H7 (cell line): ENCODE data around the gene PRKCZ. TPM values are rescaled to one million over a fixed set of nuclear protein-coding genes. Genes with fewer than 3 reads are reported as not detected.

ENCODE experiments used
- DNase-seq: peaks from one replicate; pipeline ENCODE4 v3.0.0; 2012
- H3K27me3 ChIP-seq: 2 replicates; pipeline ENCODE4 v1.6.0; 2011; ENCODE audit warnings: mild to moderate bottlenecking, low read length; ENCODE audit not compliant: control insufficient read depth, insufficient read depth
- H3K36me3 ChIP-seq: replicated peaks from 2 replicates; pipeline ENCODE4 v1.5.1; 2011; ENCODE audit warnings: low read length; ENCODE audit not compliant: control insufficient read depth, insufficient read depth
- H3K4me3 ChIP-seq: 2 replicates; pipeline ENCODE4 v1.5.1; 2011; ENCODE audit warnings: low read depth, mild to moderate bottlenecking, control low read depth, low read length, moderate library complexity; ENCODE audit not compliant: insufficient read depth
- total RNA-seq: library from RNA; depleted of rRNA; stranded (reverse); fragments of >200 nt; shearing (Covaris generic); gene quantifications from 2 replicates; pipeline ENCODE4 v1.2.3, GENCODE V29; 2014

Gene PRKCZ
- total RNA-seq, 1 experiment from 2014 or later: 38.5 TPM

- H3K36me3 ChIP-seq: no peaks in the 10 kb centered on the region
- H3K4me3 ChIP-seq: peak overlapping the region; percentile 41
- peaks cover 22% of the 10 kb centered on the region for H3K27me3 ChIP-seq
- peak; percentile 95 for DNase-seq
Measured at GRCh38 chr1:2019571-2020309, 30.5 kb upstream of the PRKCZ start.

GRCh38 chr1:2020310-2020655 is 29.9 kb upstream of the PRKCZ start:
- Histone ChIP-seq H3K4me3 (no peak overlapping the region), H3K27me3 (peaks cover 22% of the 10 kb centered on the region), H3K36me3 (no peaks in the 10 kb centered on the region)
- DNase-seq: peak; percentile 68

- H3K4me3 ChIP-seq: no peak overlapping the region
- no peaks in the 10 kb centered on the region for H3K36me3 ChIP-seq
- DNase-seq: peak; percentile 69
- peaks cover 20% of the 10 kb centered on the region for H3K27me3 ChIP-seq
Measured at GRCh38 chr1:2021550-2021949, 28.7 kb upstream of the PRKCZ start.

- Histone ChIP-seq H3K36me3 (no peaks in the 10 kb centered on the region), H3K4me3 (no peak overlapping the region), H3K27me3 (peaks cover 20% of the 10 kb centered on the region)
- DNase-seq: peak; percentile 66
Measured at GRCh38 chr1:2022063-2022770, 28.0 kb upstream of the PRKCZ start.

- Histone ChIP-seq H3K4me3 (no peak overlapping the region), H3K36me3 (no peaks in the 10 kb centered on the region), H3K27me3 (peaks cover 20% of the 10 kb centered on the region)
- peak; percentile 67 for DNase-seq
Measured at GRCh38 chr1:2023187-2023586, 27.0 kb upstream of the PRKCZ start.

- Histone ChIP-seq H3K36me3 (no peaks in the 10 kb centered on the region), H3K4me3 (no peak overlapping the region), H3K27me3 (peaks cover 16% of the 10 kb centered on the region)
- no peak for DNase-seq
Measured at GRCh38 chr1:2024451-2024850, 25.8 kb upstream of the PRKCZ start.

GRCh38 chr1:2024887-2025286 is 25.3 kb upstream of the PRKCZ start:
- no peak overlapping the region for H3K4me3 ChIP-seq
- no peak for DNase-seq
- no peaks in the 10 kb centered on the region for H3K36me3 ChIP-seq
- H3K27me3 ChIP-seq: peaks cover 12% of the 10 kb centered on the region

DNA sequence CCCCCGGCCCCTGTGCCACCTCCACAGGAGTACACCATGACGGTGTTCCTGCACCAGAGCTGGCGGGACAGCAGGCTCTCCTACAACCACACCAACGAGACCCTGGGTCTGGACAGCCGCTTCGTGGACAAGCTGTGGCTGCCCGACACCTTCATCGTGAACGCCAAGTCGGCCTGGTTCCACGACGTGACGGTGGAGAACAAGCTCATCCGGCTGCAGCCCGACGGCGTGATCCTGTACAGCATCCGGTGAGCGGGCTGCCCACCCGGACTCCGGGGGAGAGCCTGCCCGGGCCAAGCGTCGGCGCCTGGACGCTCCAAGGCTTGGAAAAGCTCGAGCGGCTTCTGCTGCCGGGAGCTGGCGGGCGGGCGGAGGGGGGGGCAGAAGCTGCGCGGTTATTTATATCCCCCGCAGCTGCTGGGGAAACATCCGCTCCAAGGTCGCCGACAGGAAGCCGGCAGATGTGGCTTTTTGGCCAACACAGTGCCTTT is 24.7 kb upstream of the PRKCZ start:
- no peak overlapping the region for H3K4me3 ChIP-seq
- peaks cover 6% of the 10 kb centered on the region; the same call in 1 of the 2 replicates for H3K27me3 ChIP-seq
- no peak for DNase-seq
- no peaks in the 10 kb centered on the region for H3K36me3 ChIP-seq

DNA sequence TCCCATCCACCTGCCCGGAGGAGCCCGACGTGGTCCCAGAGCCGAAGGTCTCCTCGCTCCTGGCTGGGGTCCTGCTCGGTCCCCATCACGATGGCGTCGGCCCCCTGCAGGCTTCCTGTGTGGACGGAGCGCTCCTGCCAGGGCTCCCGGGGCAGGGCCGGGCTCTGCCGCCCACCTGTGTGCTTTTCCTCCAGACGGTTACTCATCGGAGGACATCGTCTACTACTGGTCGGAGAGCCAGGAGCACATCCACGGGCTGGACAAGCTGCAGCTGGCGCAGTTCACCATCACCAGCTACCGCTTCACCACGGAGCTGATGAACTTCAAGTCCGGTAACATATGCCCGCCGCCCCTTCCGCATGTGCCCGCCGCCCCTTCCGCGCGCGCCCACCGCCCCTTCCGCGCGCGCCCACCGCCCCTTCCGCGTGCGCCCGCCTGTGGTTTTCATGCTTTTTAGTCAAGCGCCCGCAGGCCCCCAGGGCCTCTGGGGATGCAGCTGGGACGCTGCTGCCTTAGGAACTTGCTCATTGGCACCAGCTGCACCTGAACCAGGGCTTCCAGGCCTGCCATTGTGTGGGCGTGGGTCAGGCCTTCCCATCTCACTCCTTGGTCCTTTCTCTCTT is 22.1 kb upstream of the PRKCZ start:
- Histone ChIP-seq H3K4me3 (no peak overlapping the region), H3K36me3 (no peaks in the 10 kb centered on the region), H3K27me3 (no peaks in the 10 kb centered on the region)
- no peak for DNase-seq

GRCh38 chr1:2028870-2029560 is 21.2 kb upstream of the PRKCZ start:
- Histone ChIP-seq H3K36me3 (no peaks in the 10 kb centered on the region), H3K4me3 (no peak overlapping the region), H3K27me3 (no peaks in the 10 kb centered on the region)
- DNase-seq: no peak

DNA sequence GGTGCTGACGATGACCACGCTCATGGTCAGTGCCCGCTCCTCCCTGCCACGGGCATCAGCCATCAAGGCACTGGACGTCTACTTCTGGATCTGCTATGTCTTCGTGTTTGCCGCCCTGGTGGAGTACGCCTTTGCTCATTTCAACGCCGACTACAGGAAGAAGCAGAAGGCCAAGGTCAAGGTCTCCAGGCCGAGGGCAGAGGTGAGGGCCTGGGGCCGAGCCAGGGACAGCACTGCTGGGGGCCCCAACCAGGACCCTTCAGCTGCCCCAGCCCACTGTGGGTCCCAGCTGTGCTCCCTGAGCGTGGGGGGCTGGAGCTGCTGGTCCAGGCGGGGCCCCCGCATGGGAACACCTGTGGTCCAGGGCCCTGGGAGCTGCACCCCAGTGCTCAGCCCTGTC is 20.6 kb upstream of the PRKCZ start:
- DNase-seq: no peak
- no peaks in the 10 kb centered on the region for H3K27me3 ChIP-seq
- no peaks in the 10 kb centered on the region for H3K36me3 ChIP-seq
- H3K4me3 ChIP-seq: no peak overlapping the region

- Histone ChIP-seq H3K4me3 (no peak overlapping the region), H3K27me3 (no peaks in the 10 kb centered on the region)
Measured at GRCh38 chr1:2030076-2030871, 19.9 kb upstream of the PRKCZ start.

GRCh38 chr1:2031546-2032540 is 18.4 kb upstream of the PRKCZ start:
- DNase-seq: peak; percentile 84
- no peak overlapping the region for H3K4me3 ChIP-seq
- H3K27me3 ChIP-seq: no peaks in the 10 kb centered on the region
- H3K36me3 ChIP-seq: no peaks in the 10 kb centered on the region

More at GRCh38 chr1:2030076-2030871, 19.9 kb upstream of the PRKCZ start:
- H3K36me3 ChIP-seq: no peaks in the 10 kb centered on the region
- no peak for DNase-seq
